ENCODE data around the gene ARHGAP22. TPM values are rescaled to one million over a fixed set of nuclear protein-coding genes. Genes with fewer than 3 reads are reported as not detected.
A peak's percentile ranks its signal among the peaks of the same experiment; 100 is the strongest.

The ARHGAP22 gene
- total RNA-seq, 1 donor, result 22.9 TPM

- TF ChIP-seq, protein P1, sequence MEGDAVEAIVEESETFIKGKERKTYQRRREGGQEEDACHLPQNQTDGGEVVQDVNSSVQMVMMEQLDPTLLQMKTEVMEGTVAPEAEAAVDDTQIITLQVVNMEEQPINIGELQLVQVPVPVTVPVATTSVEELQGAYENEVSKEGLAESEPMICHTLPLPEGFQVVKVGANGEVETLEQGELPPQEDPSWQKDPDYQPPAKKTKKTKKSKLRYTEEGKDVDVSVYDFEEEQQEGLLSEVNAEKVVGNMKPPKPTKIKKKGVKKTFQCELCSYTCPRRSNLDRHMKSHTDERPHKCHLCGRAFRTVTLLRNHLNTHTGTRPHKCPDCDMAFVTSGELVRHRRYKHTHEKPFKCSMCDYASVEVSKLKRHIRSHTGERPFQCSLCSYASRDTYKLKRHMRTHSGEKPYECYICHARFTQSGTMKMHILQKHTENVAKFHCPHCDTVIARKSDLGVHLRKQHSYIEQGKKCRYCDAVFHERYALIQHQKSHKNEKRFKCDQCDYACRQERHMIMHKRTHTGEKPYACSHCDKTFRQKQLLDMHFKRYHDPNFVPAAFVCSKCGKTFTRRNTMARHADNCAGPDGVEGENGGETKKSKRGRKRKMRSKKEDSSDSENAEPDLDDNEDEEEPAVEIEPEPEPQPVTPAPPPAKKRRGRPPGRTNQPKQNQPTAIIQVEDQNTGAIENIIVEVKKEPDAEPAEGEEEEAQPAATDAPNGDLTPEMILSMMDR (IDR thresholded peaks at IDR 0.05; ENCODE audit: insufficient read depth, low read depth, low read length), result no peak
- H3K4me3 ChIP-seq (ENCODE audit: low read depth, low read length), result no peak overlapping the region
- no peak for DNase-seq (ENCODE audit: low read depth)
Measured at GRCh38 chr10:48476279-48476982, 128.4 kb downstream of the ARHGAP22 start.

GRCh38 chr10:48475943-48476278 is 129.0 kb downstream of the ARHGAP22 start:
- no peak overlapping the region for H3K4me3 ChIP-seq (ENCODE audit: low read depth, low read length)
- TF ChIP-seq, protein P1 (IDR thresholded peaks at IDR 0.05; ENCODE audit: insufficient read depth, low read depth, low read length), result no peak
- no peak for DNase-seq (ENCODE audit: low read depth)

DNA sequence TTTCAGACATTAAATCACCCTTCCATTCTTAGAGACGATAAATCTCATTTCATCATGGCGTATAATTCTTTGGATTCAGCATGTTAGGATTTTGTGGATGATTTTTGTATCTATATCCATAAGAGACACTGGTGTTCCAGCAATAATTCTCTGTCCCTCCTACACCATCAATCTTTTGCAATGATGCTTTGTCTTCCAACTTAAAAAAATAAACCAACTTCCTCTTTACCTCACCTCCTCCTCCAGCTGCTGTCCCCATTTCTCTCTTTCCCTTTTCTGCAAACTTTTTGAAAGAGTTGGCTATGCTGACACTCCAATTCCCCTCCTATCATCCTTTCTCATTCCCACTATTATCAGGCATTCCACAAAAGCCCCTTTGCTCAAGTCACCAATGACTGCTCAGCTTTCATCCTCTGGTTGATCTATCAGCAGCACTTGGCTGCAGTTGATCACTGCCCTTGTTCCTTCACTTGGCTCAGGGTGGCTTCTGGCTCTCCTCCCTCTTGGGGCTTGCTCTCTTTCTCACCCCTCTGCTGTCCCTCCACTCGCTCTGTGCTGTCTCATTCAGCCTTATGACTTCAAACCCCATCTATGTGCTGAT is 130.0 kb downstream of the ARHGAP22 start:
- DNase-seq (ENCODE audit: low read depth), result no peak
- TF ChIP-seq, protein P1 (IDR thresholded peaks at IDR 0.05; ENCODE audit: insufficient read depth, low read depth, low read length), result no peak
- no peak overlapping the region for H3K4me3 ChIP-seq (ENCODE audit: low read depth, low read length)

DNA sequence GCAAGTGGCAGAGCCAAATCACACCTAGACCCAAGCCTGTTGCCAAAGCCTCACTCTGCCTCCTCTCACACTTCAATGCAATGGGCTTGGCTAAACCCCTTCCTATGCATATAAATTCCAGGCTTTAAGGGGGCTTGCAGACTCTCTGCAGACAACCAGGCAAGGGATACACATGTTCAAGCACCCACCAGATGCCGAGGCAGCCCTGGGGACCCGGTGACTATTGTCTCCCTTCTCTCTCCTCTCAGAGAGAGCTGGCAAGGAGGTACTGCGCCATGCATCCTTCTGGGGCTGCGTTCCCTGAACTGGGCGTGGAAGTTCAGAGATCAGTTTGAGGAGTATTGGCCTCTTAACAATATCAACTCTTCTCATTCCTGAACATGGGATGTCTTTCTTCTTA is 131.2 kb downstream of the ARHGAP22 start:
- DNase-seq (ENCODE audit: low read depth), result no peak
- TF ChIP-seq, protein P1 (IDR thresholded peaks at IDR 0.05; ENCODE audit: insufficient read depth, low read depth, low read length), result no peak
- no peak overlapping the region for H3K4me3 ChIP-seq (ENCODE audit: low read depth, low read length)

DNA sequence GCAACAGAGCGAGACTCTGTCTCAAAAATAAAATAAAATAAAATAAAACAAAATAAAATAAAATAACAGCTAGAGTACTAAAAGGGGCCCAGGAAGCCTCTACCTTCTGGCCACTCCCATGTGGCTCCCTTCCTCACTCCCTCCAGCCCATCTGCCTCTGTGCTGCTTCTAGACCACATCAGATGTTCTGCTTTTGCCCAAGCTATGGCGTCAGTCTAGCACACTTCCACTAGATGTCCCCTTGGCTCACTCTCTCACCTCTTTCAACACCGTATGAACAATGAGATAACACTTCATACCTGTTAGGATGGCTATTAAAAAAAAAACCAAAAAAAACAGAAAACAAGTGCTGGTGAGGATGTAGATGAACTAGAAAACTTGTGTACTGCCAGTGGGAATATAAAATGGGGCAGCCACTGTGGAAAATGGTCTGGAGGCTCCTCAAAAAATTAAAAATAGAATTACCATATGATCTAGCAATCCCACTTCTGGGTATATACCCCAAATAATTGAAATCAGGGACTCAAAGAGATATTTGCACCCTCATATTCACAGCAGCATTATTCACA is 132.3 kb downstream of the ARHGAP22 start:
- H3K4me3 ChIP-seq (ENCODE audit: low read depth, low read length), result no peak overlapping the region
- no peak for DNase-seq (ENCODE audit: low read depth)
- TF ChIP-seq, protein P1 (IDR thresholded peaks at IDR 0.05; ENCODE audit: insufficient read depth, low read depth, low read length), result no peak

- peak; percentile 19 for DNase-seq (ENCODE audit: low read depth)
- TF ChIP-seq, protein P1 (IDR thresholded peaks at IDR 0.05; ENCODE audit: insufficient read depth, low read depth, low read length), result no peak
- H3K4me3 ChIP-seq (ENCODE audit: low read depth, low read length), result no peak overlapping the region
Measured at GRCh38 chr10:48470893-48471805, 133.7 kb downstream of the ARHGAP22 start.
